ENCODE data around the gene SLC23A2.

SLC23A2 gene

GRCh38 chr20:4967752-4968477, 33.4 kb downstream of the SLC23A2 start:
- Histone ChIP-seq H3K27me3 (ENCODE audit: control insufficient read depth in 1 of 2, insufficient read depth in 2 of 2, low read length in 2 of 2) (no peaks in the 10 kb centered on the region), H3K27ac (ENCODE audit: low read depth, low read length) (peak overlapping the region; percentile 5), H3K4me3 (ENCODE audit: low read depth in 1 of 2, low read length in 2 of 2) (no peak overlapping the region), H3K36me3 (ENCODE audit: control insufficient read depth in 1 of 2, insufficient read depth in 2 of 2, low read length in 2 of 2) (peaks cover 0 to 4% of the 10 kb centered on the region in 2 donors), H3K9ac (ENCODE audit: low read depth in 1 of 2, low read length in 2 of 2) (no peak overlapping the region), H3K4me1 (ENCODE audit: control insufficient read depth in 1 of 2, insufficient read depth in 2 of 2, low read length in 2 of 2) (peaks cover 14 to 27% of the 10 kb centered on the region in 2 donors), H3K9me3 (ENCODE audit: control insufficient read depth in 1 of 2, low read length in 2 of 2) (no peaks in the 10 kb centered on the region)

GRCh38 chr20:4966826-4967751, 34.2 kb downstream of the SLC23A2 start:
- Histone ChIP-seq H3K4me1 (ENCODE audit: control insufficient read depth in 1 of 2, insufficient read depth in 2 of 2, low read length in 2 of 2) (peaks cover 13 to 29% of the 10 kb centered on the region in 2 donors), H3K4me3 (ENCODE audit: low read depth in 1 of 2, low read length in 2 of 2) (no peak overlapping the region), H3K9me3 (ENCODE audit: control insufficient read depth in 1 of 2, low read length in 2 of 2) (no peaks in the 10 kb centered on the region), H3K36me3 (ENCODE audit: control insufficient read depth in 1 of 2, insufficient read depth in 2 of 2, low read length in 2 of 2) (peaks cover 0 to 4% of the 10 kb centered on the region in 2 donors), H3K27me3 (ENCODE audit: control insufficient read depth in 1 of 2, insufficient read depth in 2 of 2, low read length in 2 of 2) (no peaks in the 10 kb centered on the region), H3K9ac (ENCODE audit: low read depth in 1 of 2, low read length in 2 of 2) (no peak overlapping the region), H3K27ac (ENCODE audit: low read depth, low read length) (no peak overlapping the region)

- no peak overlapping the region for H3K9ac ChIP-seq (ENCODE audit: low read depth in 1 of 2, low read length in 2 of 2)
- H3K27me3 ChIP-seq (ENCODE audit: control insufficient read depth in 1 of 2, insufficient read depth in 2 of 2, low read length in 2 of 2): no peaks in the 10 kb centered on the region
- no peak overlapping the region for H3K4me3 ChIP-seq (ENCODE audit: low read depth in 1 of 2, low read length in 2 of 2)
- no peaks in the 10 kb centered on the region for H3K9me3 ChIP-seq (ENCODE audit: control insufficient read depth in 1 of 2, low read length in 2 of 2)
- H3K27ac ChIP-seq (ENCODE audit: low read depth, low read length): peak overlapping the region; percentile 42
- H3K36me3 ChIP-seq (ENCODE audit: control insufficient read depth in 1 of 2, insufficient read depth in 2 of 2, low read length in 2 of 2): no peaks in the 10 kb centered on the region
- peaks cover 4 to 11% of the 10 kb centered on the region in 2 donors for H3K4me1 ChIP-seq (ENCODE audit: control insufficient read depth in 1 of 2, insufficient read depth in 2 of 2, low read length in 2 of 2)
Observed at GRCh38 chr20:4962241-4962855, 39.0 kb downstream of the SLC23A2 start.

GRCh38 chr20:4961746-4962145, 39.6 kb downstream of the SLC23A2 start:
- H3K36me3 ChIP-seq (ENCODE audit: control insufficient read depth in 1 of 2, insufficient read depth in 2 of 2, low read length in 2 of 2): no peaks in the 10 kb centered on the region
- no peaks in the 10 kb centered on the region for H3K27me3 ChIP-seq (ENCODE audit: control insufficient read depth in 1 of 2, insufficient read depth in 2 of 2, low read length in 2 of 2)
- H3K9ac ChIP-seq (ENCODE audit: low read depth in 1 of 2, low read length in 2 of 2): no peak overlapping the region
- no peak overlapping the region for H3K4me3 ChIP-seq (ENCODE audit: low read depth in 1 of 2, low read length in 2 of 2)
- no peaks in the 10 kb centered on the region for H3K9me3 ChIP-seq (ENCODE audit: control insufficient read depth in 1 of 2, low read length in 2 of 2)
- H3K27ac ChIP-seq (ENCODE audit: low read depth, low read length): no peak overlapping the region
- H3K4me1 ChIP-seq (ENCODE audit: control insufficient read depth in 1 of 2, insufficient read depth in 2 of 2, low read length in 2 of 2): peaks cover 4 to 5% of the 10 kb centered on the region in 2 donors

- Histone ChIP-seq H3K36me3 (ENCODE audit: control insufficient read depth in 1 of 2, insufficient read depth in 2 of 2, low read length in 2 of 2) (no peaks in the 10 kb centered on the region), H3K27me3 (ENCODE audit: control insufficient read depth in 1 of 2, insufficient read depth in 2 of 2, low read length in 2 of 2) (no peaks in the 10 kb centered on the region), H3K4me3 (ENCODE audit: low read depth in 1 of 2, low read length in 2 of 2) (no peak overlapping the region), H3K4me1 (ENCODE audit: control insufficient read depth in 1 of 2, insufficient read depth in 2 of 2, low read length in 2 of 2) (peaks cover 4 to 5% of the 10 kb centered on the region in 2 donors), H3K9me3 (ENCODE audit: control insufficient read depth in 1 of 2, low read length in 2 of 2) (no peaks in the 10 kb centered on the region), H3K9ac (ENCODE audit: low read depth in 1 of 2, low read length in 2 of 2) (no peak overlapping the region), H3K27ac (ENCODE audit: low read depth, low read length) (no peak overlapping the region)
Observed at GRCh38 chr20:4959592-4959991, 41.7 kb downstream of the SLC23A2 start.

- H3K4me1 ChIP-seq (ENCODE audit: control insufficient read depth in 1 of 2, insufficient read depth in 2 of 2, low read length in 2 of 2): peaks cover 4 to 5% of the 10 kb centered on the region in 2 donors
- no peaks in the 10 kb centered on the region for H3K36me3 ChIP-seq (ENCODE audit: control insufficient read depth in 1 of 2, insufficient read depth in 2 of 2, low read length in 2 of 2)
- no peaks in the 10 kb centered on the region for H3K9me3 ChIP-seq (ENCODE audit: control insufficient read depth in 1 of 2, low read length in 2 of 2)
- H3K27me3 ChIP-seq (ENCODE audit: control insufficient read depth in 1 of 2, insufficient read depth in 2 of 2, low read length in 2 of 2): no peaks in the 10 kb centered on the region
- H3K9ac ChIP-seq (ENCODE audit: low read depth in 1 of 2, low read length in 2 of 2): no peak overlapping the region
- no peak overlapping the region for H3K27ac ChIP-seq (ENCODE audit: low read depth, low read length)
- H3K4me3 ChIP-seq (ENCODE audit: low read depth in 1 of 2, low read length in 2 of 2): no peak overlapping the region
Observed at GRCh38 chr20:4957939-4958362, 43.4 kb downstream of the SLC23A2 start.

- Histone ChIP-seq H3K27me3 (ENCODE audit: control insufficient read depth in 1 of 2, insufficient read depth in 2 of 2, low read length in 2 of 2) (no peaks in the 10 kb centered on the region), H3K4me3 (ENCODE audit: low read depth in 1 of 2, low read length in 2 of 2) (no peak overlapping the region), H3K9ac (ENCODE audit: low read depth in 1 of 2, low read length in 2 of 2) (no peak overlapping the region), H3K4me1 (ENCODE audit: control insufficient read depth in 1 of 2, insufficient read depth in 2 of 2, low read length in 2 of 2) (peaks cover 1 to 2% of the 10 kb centered on the region in 2 donors), H3K27ac (ENCODE audit: low read depth, low read length) (no peak overlapping the region), H3K9me3 (ENCODE audit: control insufficient read depth in 1 of 2, low read length in 2 of 2) (no peaks in the 10 kb centered on the region), H3K36me3 (ENCODE audit: control insufficient read depth in 1 of 2, insufficient read depth in 2 of 2, low read length in 2 of 2) (no peaks in the 10 kb centered on the region)
Observed at GRCh38 chr20:4957187-4957586, 44.1 kb downstream of the SLC23A2 start.

GRCh38 chr20:4956200-4956810, 45.0 kb downstream of the SLC23A2 start:
- no peak overlapping the region for H3K27ac ChIP-seq (ENCODE audit: low read depth, low read length)
- H3K4me1 ChIP-seq (ENCODE audit: control insufficient read depth in 1 of 2, insufficient read depth in 2 of 2, low read length in 2 of 2): no peaks in the 10 kb centered on the region
- no peak overlapping the region for H3K9ac ChIP-seq (ENCODE audit: low read depth in 1 of 2, low read length in 2 of 2)
- no peaks in the 10 kb centered on the region for H3K36me3 ChIP-seq (ENCODE audit: control insufficient read depth in 1 of 2, insufficient read depth in 2 of 2, low read length in 2 of 2)
- no peak overlapping the region for H3K4me3 ChIP-seq (ENCODE audit: low read depth in 1 of 2, low read length in 2 of 2)
- H3K9me3 ChIP-seq (ENCODE audit: control insufficient read depth in 1 of 2, low read length in 2 of 2): no peaks in the 10 kb centered on the region
- no peaks in the 10 kb centered on the region for H3K27me3 ChIP-seq (ENCODE audit: control insufficient read depth in 1 of 2, insufficient read depth in 2 of 2, low read length in 2 of 2)

- Histone ChIP-seq H3K9ac (ENCODE audit: low read depth in 1 of 2, low read length in 2 of 2) (no peak overlapping the region), H3K9me3 (ENCODE audit: control insufficient read depth in 1 of 2, low read length in 2 of 2) (no peaks in the 10 kb centered on the region), H3K4me1 (ENCODE audit: control insufficient read depth in 1 of 2, insufficient read depth in 2 of 2, low read length in 2 of 2) (peaks cover 0 to 10% of the 10 kb centered on the region in 2 donors), H3K27ac (ENCODE audit: low read depth, low read length) (no peak overlapping the region), H3K36me3 (ENCODE audit: control insufficient read depth in 1 of 2, insufficient read depth in 2 of 2, low read length in 2 of 2) (no peaks in the 10 kb centered on the region), H3K4me3 (ENCODE audit: low read depth in 1 of 2, low read length in 2 of 2) (no peak overlapping the region), H3K27me3 (ENCODE audit: control insufficient read depth in 1 of 2, insufficient read depth in 2 of 2, low read length in 2 of 2) (no peaks in the 10 kb centered on the region)
Observed at GRCh38 chr20:4953881-4954280, 47.4 kb downstream of the SLC23A2 start.

Data from duodenal mucosa (tissue), 2 donors.